ENCODE data around the gene IL13RA1. TPM values are rescaled to one million over a fixed set of nuclear protein-coding genes. Genes with fewer than 3 reads are reported as not detected.

The IL13RA1 gene
- total RNA-seq, 1 experiment from 2014 or later: 33.4 TPM

DNA sequence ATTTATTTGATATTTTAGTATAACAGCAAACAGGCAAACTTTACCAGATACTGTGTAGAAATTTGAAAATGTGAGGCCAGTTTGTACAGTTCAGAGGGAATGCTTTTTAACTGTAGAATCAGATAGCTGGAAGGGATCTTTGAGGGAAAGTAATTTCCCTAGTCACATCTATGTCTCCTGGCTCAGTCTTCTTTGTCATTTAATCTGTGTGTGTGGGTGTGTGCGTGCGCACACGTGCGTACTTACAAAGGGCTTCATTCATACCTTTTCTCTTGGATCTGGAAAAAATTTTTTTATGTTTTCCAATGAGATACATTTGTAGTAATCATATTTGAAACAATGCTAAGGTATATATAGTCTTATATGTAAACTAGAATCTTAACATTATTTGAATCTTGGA is 44.6 kb downstream of the IL13RA1 start:
- intact Hi-C loops (cut with micrococcal nuclease): no loop called here
- Histone ChIP-seq H3K9me3 (ENCODE audit: low read length) (no peaks in the 10 kb centered on the region), H2AFZ (ENCODE audit: low read length) (no peak overlapping the region), H3K27me3 (ENCODE audit: low read length) (no peaks in the 10 kb centered on the region), H4K20me1 (ENCODE audit: low read length) (no peaks in the 10 kb centered on the region), H3K9ac (ENCODE audit: low read length) (no peak overlapping the region), H3K9me2 (replicated peaks; ENCODE audit: low read length) (no peaks in the 10 kb centered on the region), H3K79me2 (ENCODE audit: low read length) (no peaks in the 10 kb centered on the region), H3K4me3 (ENCODE audit: low read length) (no peak overlapping the region), H3K4me1 (ENCODE audit: insufficient read depth, low read length) (peaks cover 17% of the 10 kb centered on the region), H3K36me3 (ENCODE audit: low read depth, low read length) (no peaks in the 10 kb centered on the region), H3K27ac (ENCODE audit: low read length) (no peak overlapping the region), H3F3A (ENCODE audit: low read length, unreplicated experiment) (no peaks in the 10 kb centered on the region), H3K4me2 (ENCODE audit: low read length) (no peak overlapping the region)
- CTCF ChIA-PET: interaction anchor here (0.7 kb wide), 1 partner anchor 295 kb away, joined by 13 read pairs; no protein-coding TSS in a partner anchor
- DNase-seq (no peak), ATAC-seq (no peak)
- no TSS peak for BruUV-seq (replicated peaks)
- POLR2A ChIA-PET (ENCODE audit: unreplicated experiment): no interaction called here
- no peak for TF ChIP-seq EZH2 (IDR thresholded peaks at IDR 0.05; ENCODE audit: low read length, unreplicated experiment)
- no peak for TF ChIP-seq EZH2phosphoT487 (IDR thresholded peaks at IDR 0.05; ENCODE audit: borderline replicate concordance, low read length)
- TF ChIP-seq, protein P1, sequence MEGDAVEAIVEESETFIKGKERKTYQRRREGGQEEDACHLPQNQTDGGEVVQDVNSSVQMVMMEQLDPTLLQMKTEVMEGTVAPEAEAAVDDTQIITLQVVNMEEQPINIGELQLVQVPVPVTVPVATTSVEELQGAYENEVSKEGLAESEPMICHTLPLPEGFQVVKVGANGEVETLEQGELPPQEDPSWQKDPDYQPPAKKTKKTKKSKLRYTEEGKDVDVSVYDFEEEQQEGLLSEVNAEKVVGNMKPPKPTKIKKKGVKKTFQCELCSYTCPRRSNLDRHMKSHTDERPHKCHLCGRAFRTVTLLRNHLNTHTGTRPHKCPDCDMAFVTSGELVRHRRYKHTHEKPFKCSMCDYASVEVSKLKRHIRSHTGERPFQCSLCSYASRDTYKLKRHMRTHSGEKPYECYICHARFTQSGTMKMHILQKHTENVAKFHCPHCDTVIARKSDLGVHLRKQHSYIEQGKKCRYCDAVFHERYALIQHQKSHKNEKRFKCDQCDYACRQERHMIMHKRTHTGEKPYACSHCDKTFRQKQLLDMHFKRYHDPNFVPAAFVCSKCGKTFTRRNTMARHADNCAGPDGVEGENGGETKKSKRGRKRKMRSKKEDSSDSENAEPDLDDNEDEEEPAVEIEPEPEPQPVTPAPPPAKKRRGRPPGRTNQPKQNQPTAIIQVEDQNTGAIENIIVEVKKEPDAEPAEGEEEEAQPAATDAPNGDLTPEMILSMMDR (conservative IDR thresholded peaks at IDR 0.05; ENCODE audit: low read depth, low read length): no peak

DNA sequence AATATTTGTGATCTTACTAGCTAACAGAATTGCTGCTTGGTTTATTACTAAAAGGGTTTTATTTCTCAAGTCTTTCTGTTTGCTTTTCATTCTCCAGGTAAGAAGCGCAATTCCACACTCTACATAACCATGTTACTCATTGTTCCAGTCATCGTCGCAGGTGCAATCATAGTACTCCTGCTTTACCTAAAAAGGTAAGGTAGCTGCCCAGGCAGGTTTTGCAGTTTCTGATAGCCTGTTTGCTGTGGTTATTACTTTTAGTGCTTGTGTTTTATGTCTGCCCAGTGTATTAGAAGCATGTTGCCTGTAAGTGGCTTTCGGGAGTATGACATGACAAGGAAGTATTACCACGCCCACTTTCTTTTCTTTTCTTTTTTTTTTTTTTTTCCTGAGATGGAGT is 46.4 kb downstream of the IL13RA1 start:
- ChIA-PET CTCF (no interaction called here), POLR2A (ENCODE audit: unreplicated experiment) (no interaction called here)
- no peaks in the 10 kb centered on the region for H4K20me1 ChIP-seq (ENCODE audit: low read length)
- ATAC-seq (peak; percentile 65), DNase-seq (peak; percentile 92)
- H3K79me2 ChIP-seq (ENCODE audit: low read length): no peaks in the 10 kb centered on the region
- no peak for TF ChIP-seq EZH2phosphoT487 (IDR thresholded peaks at IDR 0.05; ENCODE audit: borderline replicate concordance, low read length)
- TF ChIP-seq EZH2 (IDR thresholded peaks at IDR 0.05; ENCODE audit: low read length, unreplicated experiment): no peak
- TF ChIP-seq, protein P1 (conservative IDR thresholded peaks at IDR 0.05; ENCODE audit: low read depth, low read length): no peak
- no TSS peak for BruUV-seq (replicated peaks)
- H3K4me2 ChIP-seq (ENCODE audit: low read length): peak overlapping the region; percentile 51
- H3K36me3 ChIP-seq (ENCODE audit: low read depth, low read length): no peaks in the 10 kb centered on the region
- no peaks in the 10 kb centered on the region for H3K27me3 ChIP-seq (ENCODE audit: low read length)
- no peak overlapping the region for H3K9ac ChIP-seq (ENCODE audit: low read length)
- intact Hi-C loops (cut with micrococcal nuclease): no loop called here
- H3K4me1 ChIP-seq (ENCODE audit: insufficient read depth, low read length): peaks cover 17% of the 10 kb centered on the region
- no peak overlapping the region for H3K4me3 ChIP-seq (ENCODE audit: low read length)
- no peaks in the 10 kb centered on the region for H3K9me2 ChIP-seq (replicated peaks; ENCODE audit: low read length)
- no peaks in the 10 kb centered on the region for H3K9me3 ChIP-seq (ENCODE audit: low read length)
- H3K27ac ChIP-seq (ENCODE audit: low read length): peak overlapping the region; percentile 83
- no peaks in the 10 kb centered on the region for H3F3A ChIP-seq (ENCODE audit: low read length, unreplicated experiment)
- H2AFZ ChIP-seq (ENCODE audit: low read length): no peak overlapping the region

DNA sequence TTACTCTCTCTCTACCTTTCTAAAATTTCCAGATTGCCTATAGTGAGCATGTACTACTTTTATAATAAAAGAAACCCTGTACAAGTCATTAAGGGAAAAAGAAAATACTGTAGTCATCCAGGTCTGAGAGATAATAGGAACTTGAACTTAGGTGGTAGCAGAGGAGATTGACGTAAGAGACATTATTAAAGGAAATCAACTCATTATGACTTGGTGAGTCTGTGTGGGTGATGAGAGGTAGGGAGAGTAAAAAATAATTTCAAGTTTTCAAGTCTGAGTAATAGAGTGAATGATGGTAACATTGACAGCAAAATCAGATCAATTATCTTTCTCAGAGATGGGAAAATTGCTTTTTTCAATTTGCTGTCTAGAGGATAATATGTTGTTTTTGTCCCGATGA is 52.2 kb downstream of the IL13RA1 start:
- ChIA-PET POLR2A (ENCODE audit: unreplicated experiment) (no interaction called here), CTCF (no interaction called here)
- ATAC-seq: no peak
- intact Hi-C loops (cut with micrococcal nuclease): no loop called here
- Histone ChIP-seq H3K27me3 (ENCODE audit: low read length) (no peaks in the 10 kb centered on the region), H2AFZ (ENCODE audit: low read length) (no peak overlapping the region), H3K27ac (ENCODE audit: low read length) (no peak overlapping the region), H3K79me2 (ENCODE audit: low read length) (no peaks in the 10 kb centered on the region), H3K9ac (ENCODE audit: low read length) (no peak overlapping the region), H3K9me2 (replicated peaks; ENCODE audit: low read length) (no peaks in the 10 kb centered on the region), H3K4me1 (ENCODE audit: insufficient read depth, low read length) (no peaks in the 10 kb centered on the region; the same call in 1 of the 2 replicates), H3F3A (ENCODE audit: low read length, unreplicated experiment) (no peaks in the 10 kb centered on the region), H3K4me3 (ENCODE audit: low read length) (no peak overlapping the region), H3K9me3 (ENCODE audit: low read length) (no peaks in the 10 kb centered on the region), H3K36me3 (ENCODE audit: low read depth, low read length) (no peaks in the 10 kb centered on the region), H3K4me2 (ENCODE audit: low read length) (no peak overlapping the region), H4K20me1 (ENCODE audit: low read length) (no peaks in the 10 kb centered on the region)
- TF ChIP-seq, protein P1 (conservative IDR thresholded peaks at IDR 0.05; ENCODE audit: low read depth, low read length): no peak
- TF ChIP-seq EZH2 (IDR thresholded peaks at IDR 0.05; ENCODE audit: low read length, unreplicated experiment) (no peak), EZH2phosphoT487 (IDR thresholded peaks at IDR 0.05; ENCODE audit: borderline replicate concordance, low read length) (no peak)
- BruUV-seq (replicated peaks): no TSS peak
- DNase-seq: no peak

All from PC-3 (cell line).